Measurements from ENCODE around the gene EPSTI1.
"Not testable (repeated sequence)": the region's sequence is repeated elsewhere in the genome, so short reads cannot be mapped to it uniquely, and the experiment has no call there.

Gene EPSTI1

DNA sequence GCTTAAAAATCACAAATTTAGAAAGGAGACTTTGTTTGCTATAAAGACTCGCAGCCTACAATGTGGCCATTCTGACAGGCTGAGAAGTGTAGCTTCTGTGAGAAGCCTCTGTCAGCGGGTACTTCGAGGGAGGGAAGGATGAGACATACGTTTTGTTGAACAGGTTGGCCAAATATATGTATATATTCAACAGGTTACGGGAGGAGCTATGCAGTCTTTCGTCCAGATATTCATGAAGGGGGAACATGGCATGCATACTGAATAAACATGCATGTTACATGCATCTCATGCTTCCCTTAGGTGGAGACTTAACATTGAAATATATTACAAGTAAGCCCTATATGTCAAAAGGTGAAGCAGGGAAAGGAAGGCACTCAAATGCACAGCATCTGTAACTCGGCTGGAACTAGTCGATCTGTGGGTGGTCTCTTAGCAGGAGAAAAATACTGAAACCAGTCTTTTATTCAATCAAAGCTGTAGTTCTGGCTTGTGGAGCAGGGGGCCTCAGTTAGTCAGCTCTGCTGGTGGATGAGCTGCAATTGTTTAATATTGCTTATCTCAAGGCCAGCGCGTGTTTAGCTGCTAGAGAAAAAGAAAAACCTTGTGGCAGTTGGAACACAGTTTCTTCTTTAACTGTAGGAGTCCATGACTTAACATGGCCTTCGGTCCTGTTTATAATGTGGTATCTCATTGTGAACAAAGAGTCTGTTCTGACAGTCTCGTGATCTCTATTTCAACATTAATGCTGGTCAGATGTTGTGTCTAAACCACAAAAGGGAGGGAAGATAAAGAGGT is 116.4 kb downstream of the EPSTI1 start:
- H3K9me3 Mint-ChIP-seq = no peaks in the 10 kb centered on the region
- peaks cover 19% of the 10 kb centered on the region for H3K27me3 Mint-ChIP-seq
- no peaks in the 10 kb centered on the region for H3K36me3 Mint-ChIP-seq (ENCODE audit: low read depth)
- no peak overlapping the region for H3K4me3 Mint-ChIP-seq
- peaks cover 24% of the 10 kb centered on the region for H3K4me1 Mint-ChIP-seq (ENCODE audit: low read depth)
- no peak overlapping the region for H3K27ac Mint-ChIP-seq

GRCh38 chr13:42874221-42874620 is 117.8 kb downstream of the EPSTI1 start:
- Mint-ChIP-seq H3K27me3 (peaks cover 7% of the 10 kb centered on the region), H3K4me3 (no peak overlapping the region), H3K4me1 (ENCODE audit: low read depth) (peaks cover 19% of the 10 kb centered on the region), H3K36me3 (ENCODE audit: low read depth) (no peaks in the 10 kb centered on the region), H3K27ac (no peak overlapping the region), H3K9me3 (no peaks in the 10 kb centered on the region)

GRCh38 chr13:42873081-42873480 is 119.0 kb downstream of the EPSTI1 start:
- Mint-ChIP-seq H3K9me3 (no peaks in the 10 kb centered on the region), H3K4me1 (ENCODE audit: low read depth) (peaks cover 19% of the 10 kb centered on the region)

GRCh38 chr13:42867232-42867631 is 124.8 kb downstream of the EPSTI1 start:
- peaks cover 10% of the 10 kb centered on the region for H3K27me3 Mint-ChIP-seq
- no peaks in the 10 kb centered on the region for H3K9me3 Mint-ChIP-seq
- H3K4me1 Mint-ChIP-seq (ENCODE audit: low read depth) = no peaks in the 10 kb centered on the region
- no peak overlapping the region for H3K4me3 Mint-ChIP-seq
- no peaks in the 10 kb centered on the region for H3K36me3 Mint-ChIP-seq (ENCODE audit: low read depth)
- H3K27ac Mint-ChIP-seq = no peak overlapping the region

More at GRCh38 chr13:42873081-42873480, 119.0 kb downstream of the EPSTI1 start:
- no peaks in the 10 kb centered on the region for H3K36me3 Mint-ChIP-seq (ENCODE audit: low read depth)
- peaks cover 2% of the 10 kb centered on the region for H3K27me3 Mint-ChIP-seq
- no peak overlapping the region for H3K4me3 Mint-ChIP-seq
- H3K27ac Mint-ChIP-seq = peak overlapping the region; percentile 36

DNA sequence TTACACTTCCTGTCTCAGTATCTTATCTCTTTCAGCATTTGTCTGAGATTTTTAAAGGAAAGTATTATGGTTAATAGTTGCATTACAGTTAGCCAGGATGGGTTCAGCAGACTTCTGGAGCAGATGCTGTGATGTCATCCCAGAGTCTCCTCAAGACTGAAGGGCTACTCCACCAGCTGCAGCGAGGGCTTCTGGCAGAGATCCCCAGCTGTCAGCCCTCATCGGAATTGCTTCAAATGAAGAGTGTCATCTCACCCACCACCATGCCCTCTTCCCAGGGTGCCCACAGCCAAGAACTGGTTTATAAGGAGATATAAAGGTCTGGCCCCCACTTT is 126.3 kb downstream of the EPSTI1 start:
- Mint-ChIP-seq H3K4me3 (no peak overlapping the region), H3K4me1 (ENCODE audit: low read depth) (no peaks in the 10 kb centered on the region), H3K27ac (no peak overlapping the region), H3K36me3 (ENCODE audit: low read depth) (no peaks in the 10 kb centered on the region), H3K9me3 (no peaks in the 10 kb centered on the region), H3K27me3 (peaks cover 15% of the 10 kb centered on the region)

- no peak overlapping the region for H3K27ac Mint-ChIP-seq
These were observed 126.9 kb downstream of the EPSTI1 start for GRCh38 chr13:42864952-42865767.

GRCh38 chr13:42862370-42862769 is 129.7 kb downstream of the EPSTI1 start:
- H3K27me3 Mint-ChIP-seq = peaks cover 15% of the 10 kb centered on the region
- H3K4me3 Mint-ChIP-seq; H3K27ac Mint-ChIP-seq; H3K9me3 Mint-ChIP-seq; H3K36me3 Mint-ChIP-seq (ENCODE audit: low read depth); H3K4me1 Mint-ChIP-seq (ENCODE audit: low read depth): not testable (repeated sequence)

More at GRCh38 chr13:42864952-42865767, 126.9 kb downstream of the EPSTI1 start:
- no peak overlapping the region for H3K4me3 Mint-ChIP-seq
- H3K9me3 Mint-ChIP-seq = no peaks in the 10 kb centered on the region
- no peaks in the 10 kb centered on the region for H3K4me1 Mint-ChIP-seq (ENCODE audit: low read depth)
- H3K27me3 Mint-ChIP-seq = peaks cover 15% of the 10 kb centered on the region
- H3K36me3 Mint-ChIP-seq (ENCODE audit: low read depth) = no peaks in the 10 kb centered on the region

- Mint-ChIP-seq H3K4me1 (ENCODE audit: low read depth) (no peaks in the 10 kb centered on the region), H3K27ac (no peak overlapping the region), H3K9me3 (peaks cover 2% of the 10 kb centered on the region), H3K27me3 (peaks cover 15% of the 10 kb centered on the region), H3K36me3 (ENCODE audit: low read depth) (no peaks in the 10 kb centered on the region), H3K4me3 (no peak overlapping the region)
These were observed 131.6 kb downstream of the EPSTI1 start for GRCh38 chr13:42860485-42860884.

DNA sequence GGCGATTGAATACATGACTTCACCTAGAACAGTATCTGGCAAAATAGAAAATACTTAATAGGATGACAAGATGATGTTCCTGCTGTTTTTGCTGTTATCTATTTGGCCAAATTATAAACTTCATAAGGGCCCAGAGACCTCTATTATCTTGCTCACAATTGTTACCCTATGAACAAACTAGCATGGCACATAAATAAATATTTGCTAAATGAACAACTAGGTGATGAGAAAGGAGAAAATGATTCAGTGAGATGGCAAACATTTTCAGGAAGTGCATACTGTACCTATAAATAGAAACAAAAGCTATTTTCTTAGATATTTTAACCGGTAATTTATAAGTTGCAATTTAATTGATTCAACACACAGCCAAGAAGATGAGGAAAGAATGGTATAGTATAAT is 132.3 kb downstream of the EPSTI1 start:
- Mint-ChIP-seq H3K4me1 (ENCODE audit: low read depth) (no peaks in the 10 kb centered on the region), H3K4me3 (no peak overlapping the region), H3K36me3 (ENCODE audit: low read depth) (no peaks in the 10 kb centered on the region), H3K27ac (no peak overlapping the region), H3K9me3 (peaks cover 2% of the 10 kb centered on the region), H3K27me3 (peaks cover 18% of the 10 kb centered on the region)

DNA sequence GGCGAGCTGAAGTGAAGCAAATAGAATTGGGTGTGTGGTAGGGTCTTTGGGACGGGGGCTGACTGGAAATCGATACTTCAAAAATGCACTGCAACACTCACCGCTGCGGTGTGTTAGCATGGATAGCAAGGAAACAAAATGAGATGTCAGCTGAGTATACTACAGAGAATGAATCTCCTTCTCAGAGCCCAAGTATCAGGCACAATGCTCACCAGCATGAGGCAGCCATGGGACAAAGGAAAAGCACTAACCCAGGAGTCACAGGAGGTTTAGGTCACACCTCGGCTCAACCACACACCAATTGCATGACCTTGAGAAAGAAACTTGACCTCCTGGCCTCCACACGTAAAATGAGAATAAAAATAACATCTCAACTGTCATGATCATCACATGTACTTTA is 136.6 kb downstream of the EPSTI1 start:
- H3K27ac Mint-ChIP-seq = no peak overlapping the region
- no peaks in the 10 kb centered on the region for H3K36me3 Mint-ChIP-seq (ENCODE audit: low read depth)
- H3K4me3 Mint-ChIP-seq = no peak overlapping the region
- no peaks in the 10 kb centered on the region for H3K4me1 Mint-ChIP-seq (ENCODE audit: low read depth)
- peaks cover 13% of the 10 kb centered on the region for H3K27me3 Mint-ChIP-seq
- peaks cover 2% of the 10 kb centered on the region for H3K9me3 Mint-ChIP-seq

DNA sequence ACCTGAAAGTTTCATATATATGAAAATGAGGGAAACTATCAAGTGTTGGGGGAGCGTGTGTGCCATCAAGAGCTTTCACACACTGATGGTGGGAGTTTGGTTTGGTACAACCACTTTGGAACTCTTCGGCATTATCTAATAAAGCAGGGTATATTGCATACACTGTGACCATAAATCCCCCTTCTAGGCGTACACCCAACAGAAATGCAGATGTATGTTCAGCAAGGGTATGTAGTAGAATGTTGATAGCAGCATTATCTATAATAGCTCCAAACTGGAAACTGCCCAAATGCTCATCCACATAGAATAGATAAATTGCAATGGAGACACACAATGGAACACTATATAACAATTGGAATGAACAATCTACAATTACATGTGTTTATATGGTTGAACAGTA is 139.9 kb downstream of the EPSTI1 start:
- Mint-ChIP-seq H3K4me1 (ENCODE audit: low read depth) (no peaks in the 10 kb centered on the region), H3K27me3 (peaks cover 16% of the 10 kb centered on the region), H3K9me3 (no peaks in the 10 kb centered on the region), H3K27ac (no peak overlapping the region), H3K36me3 (ENCODE audit: low read depth) (no peaks in the 10 kb centered on the region), H3K4me3 (no peak overlapping the region)

DNA sequence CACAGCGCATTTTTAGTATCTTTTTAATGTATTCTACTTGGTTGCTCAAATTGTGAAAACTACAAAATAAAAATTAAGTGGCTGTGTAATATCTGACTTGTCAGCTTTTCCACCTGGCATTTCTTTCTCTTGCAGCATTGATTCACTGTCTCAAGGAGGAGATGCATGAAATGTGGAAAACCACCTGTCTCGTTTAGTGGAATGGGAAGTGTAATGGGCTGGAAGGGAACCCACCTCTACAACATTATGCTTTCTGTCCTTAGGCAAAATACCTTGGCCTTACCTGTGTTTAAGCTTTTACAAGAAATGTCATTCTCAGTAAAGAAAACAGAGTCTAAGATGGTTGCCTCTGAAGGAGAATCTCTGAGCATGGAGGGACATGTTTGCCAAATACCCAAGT is 142.8 kb downstream of the EPSTI1 start:
- no peak overlapping the region for H3K4me3 Mint-ChIP-seq
- no peaks in the 10 kb centered on the region for H3K4me1 Mint-ChIP-seq (ENCODE audit: low read depth)
- no peaks in the 10 kb centered on the region for H3K36me3 Mint-ChIP-seq (ENCODE audit: low read depth)
- no peak overlapping the region for H3K27ac Mint-ChIP-seq
- peaks cover 17% of the 10 kb centered on the region for H3K27me3 Mint-ChIP-seq
- no peaks in the 10 kb centered on the region for H3K9me3 Mint-ChIP-seq

- H3K9me3 Mint-ChIP-seq = no peaks in the 10 kb centered on the region
- no peak overlapping the region for H3K4me3 Mint-ChIP-seq
These were observed 144.0 kb downstream of the EPSTI1 start for GRCh38 chr13:42847891-42848663.

GRCh38 chr13:42836930-42837690 is 154.9 kb downstream of the EPSTI1 start:
- Mint-ChIP-seq H3K4me1 (ENCODE audit: low read depth) (peaks cover 8% of the 10 kb centered on the region), H3K36me3 (ENCODE audit: low read depth) (no peaks in the 10 kb centered on the region), H3K27ac (no peak overlapping the region), H3K4me3 (no peak overlapping the region), H3K27me3 (peaks cover 8% of the 10 kb centered on the region), H3K9me3 (no peaks in the 10 kb centered on the region)

More at GRCh38 chr13:42847891-42848663, 144.0 kb downstream of the EPSTI1 start:
- H3K27ac Mint-ChIP-seq = no peak overlapping the region
- no peaks in the 10 kb centered on the region for H3K36me3 Mint-ChIP-seq (ENCODE audit: low read depth)
- H3K27me3 Mint-ChIP-seq = peaks cover 16% of the 10 kb centered on the region
- H3K4me1 Mint-ChIP-seq (ENCODE audit: low read depth) = no peaks in the 10 kb centered on the region

All from stimulated activated naive CD8-positive, alpha-beta T cell treated with anti-CD3 and anti-CD28 coated beads, Interleukin-15, Interleukin-2, amounts not matched to agents 100 ng/mL and 50 ng/mL, for 24 hours (primary cell).